ENCODE measurements around the gene CLIC5.

The CLIC5 gene

DNA sequence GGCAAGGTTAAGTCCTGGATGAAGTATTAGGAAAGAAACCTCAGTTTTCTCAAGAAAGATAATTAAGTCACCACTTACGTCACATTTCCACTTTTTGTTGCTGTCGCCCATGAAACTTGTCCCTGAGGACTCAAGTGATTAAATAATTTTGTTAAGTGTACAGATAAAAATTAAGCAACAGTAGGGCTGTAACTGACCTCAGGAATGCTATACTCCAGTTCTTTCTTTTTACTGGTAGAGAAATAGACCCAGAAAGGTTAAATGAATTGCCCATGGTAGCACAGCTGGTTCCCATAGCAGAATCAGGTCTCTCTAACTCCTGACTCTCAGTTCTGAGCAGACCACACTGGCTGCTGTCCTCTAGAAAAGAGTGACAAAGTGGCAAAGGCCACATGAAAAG, 54.5 kb downstream of the CLIC5 start:
- peak; percentile 60 for DNase-seq (ENCODE audit: low read depth)
- TF ChIP-seq, protein P1, sequence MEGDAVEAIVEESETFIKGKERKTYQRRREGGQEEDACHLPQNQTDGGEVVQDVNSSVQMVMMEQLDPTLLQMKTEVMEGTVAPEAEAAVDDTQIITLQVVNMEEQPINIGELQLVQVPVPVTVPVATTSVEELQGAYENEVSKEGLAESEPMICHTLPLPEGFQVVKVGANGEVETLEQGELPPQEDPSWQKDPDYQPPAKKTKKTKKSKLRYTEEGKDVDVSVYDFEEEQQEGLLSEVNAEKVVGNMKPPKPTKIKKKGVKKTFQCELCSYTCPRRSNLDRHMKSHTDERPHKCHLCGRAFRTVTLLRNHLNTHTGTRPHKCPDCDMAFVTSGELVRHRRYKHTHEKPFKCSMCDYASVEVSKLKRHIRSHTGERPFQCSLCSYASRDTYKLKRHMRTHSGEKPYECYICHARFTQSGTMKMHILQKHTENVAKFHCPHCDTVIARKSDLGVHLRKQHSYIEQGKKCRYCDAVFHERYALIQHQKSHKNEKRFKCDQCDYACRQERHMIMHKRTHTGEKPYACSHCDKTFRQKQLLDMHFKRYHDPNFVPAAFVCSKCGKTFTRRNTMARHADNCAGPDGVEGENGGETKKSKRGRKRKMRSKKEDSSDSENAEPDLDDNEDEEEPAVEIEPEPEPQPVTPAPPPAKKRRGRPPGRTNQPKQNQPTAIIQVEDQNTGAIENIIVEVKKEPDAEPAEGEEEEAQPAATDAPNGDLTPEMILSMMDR (conservative IDR thresholded peaks at IDR 0.05; ENCODE audit: low read depth, low read length) = no peak
- H3K4me3 ChIP-seq (ENCODE audit: low read depth, low read length) = no peak overlapping the region

DNA sequence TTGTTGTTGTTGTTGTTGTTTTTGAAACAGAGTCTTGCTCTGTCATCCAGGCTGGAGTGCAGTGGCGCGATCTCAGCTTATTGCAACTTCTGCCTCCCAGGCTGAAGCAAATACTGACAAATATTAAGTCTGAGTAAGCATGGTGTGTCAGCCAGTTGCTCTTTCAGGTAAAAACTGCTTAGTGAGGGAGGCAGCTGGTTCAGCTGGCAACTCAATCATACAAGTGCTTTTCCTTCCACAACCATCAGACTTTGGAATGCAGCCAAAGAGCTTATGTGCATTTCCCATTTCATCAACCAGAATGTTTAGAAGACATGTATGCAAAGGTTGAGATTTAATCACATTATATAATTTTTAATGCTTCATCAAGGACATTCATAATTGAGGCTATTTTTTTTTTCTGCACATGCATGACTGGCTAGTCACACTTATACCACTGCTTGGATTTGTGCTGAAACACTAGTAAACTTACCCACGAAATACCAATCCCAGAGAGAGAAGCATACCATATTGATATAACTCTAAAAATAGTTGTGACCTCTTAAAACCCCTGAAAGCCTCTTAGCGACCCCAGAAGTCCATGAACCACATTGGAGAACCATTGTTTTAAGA, 56.0 kb downstream of the CLIC5 start:
- no peak overlapping the region for H3K4me3 ChIP-seq (ENCODE audit: low read depth, low read length)
- peak; percentile 53 for DNase-seq (ENCODE audit: low read depth)
- TF ChIP-seq, protein P1 (conservative IDR thresholded peaks at IDR 0.05; ENCODE audit: low read depth, low read length) = no peak

DNA sequence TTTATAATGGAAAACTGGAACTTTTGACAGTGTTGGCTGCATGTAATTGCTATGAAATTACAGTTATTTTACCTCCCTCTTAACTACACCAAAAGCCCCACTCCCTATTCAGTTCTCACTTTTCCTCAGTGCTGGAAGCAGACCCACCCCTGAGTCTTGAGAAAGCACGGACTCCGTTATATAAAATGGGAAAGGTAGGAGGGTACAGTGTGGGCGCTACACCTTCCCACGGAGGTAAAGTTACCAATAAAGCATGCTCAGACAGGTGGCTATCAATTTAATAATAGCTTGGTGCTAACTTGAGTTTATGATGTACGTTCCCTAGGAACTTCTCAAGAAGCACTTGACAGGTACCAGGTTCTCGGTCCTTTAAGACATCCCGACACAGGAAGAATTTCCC, 59.0 kb downstream of the CLIC5 start:
- no peak for DNase-seq (ENCODE audit: low read depth)
- H3K4me3 ChIP-seq (ENCODE audit: low read depth, low read length) = no peak overlapping the region
- TF ChIP-seq, protein P1 (conservative IDR thresholded peaks at IDR 0.05; ENCODE audit: low read depth, low read length) = no peak

DNA sequence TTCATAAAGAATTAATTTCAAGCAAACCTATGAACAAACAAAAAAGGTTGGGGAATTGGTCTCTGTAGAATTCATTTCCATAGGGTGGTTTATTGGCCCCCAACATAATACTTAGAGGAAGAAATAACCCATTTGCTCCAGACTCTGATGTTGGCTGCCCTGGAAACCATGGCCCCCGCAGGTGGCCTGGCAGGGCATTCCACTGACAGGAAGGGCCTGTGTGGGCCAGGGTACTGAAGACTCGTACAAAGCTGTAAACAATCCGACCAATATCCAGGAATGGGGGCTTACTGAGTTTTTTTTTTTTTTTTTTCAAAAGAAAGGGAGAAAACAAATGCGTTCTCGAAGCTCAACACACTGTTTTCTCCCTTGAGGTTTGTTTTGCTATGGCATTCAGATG, 59.5 kb downstream of the CLIC5 start:
- no peak for DNase-seq (ENCODE audit: low read depth)
- TF ChIP-seq, protein P1 (conservative IDR thresholded peaks at IDR 0.05; ENCODE audit: low read depth, low read length) = no peak
- H3K4me3 ChIP-seq (ENCODE audit: low read depth, low read length) = no peak overlapping the region

DNA sequence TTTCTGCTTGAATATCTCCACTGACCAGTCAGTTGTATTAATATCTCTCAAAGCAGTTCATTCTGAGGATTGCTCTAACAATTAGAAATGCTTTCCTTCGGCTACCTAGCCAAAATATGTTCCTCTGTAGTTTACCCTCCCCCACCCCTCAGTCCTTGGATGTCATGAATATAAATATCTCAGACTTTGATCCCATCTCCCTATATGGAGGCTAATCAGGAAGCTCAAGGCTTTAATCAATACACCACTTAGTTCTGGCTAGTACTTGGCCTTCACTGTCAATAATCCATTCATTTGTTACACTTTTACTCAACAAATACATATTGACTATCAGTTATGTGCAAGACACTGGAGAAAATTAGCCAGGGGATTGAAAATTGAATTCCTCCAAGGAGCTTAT, 60.1 kb downstream of the CLIC5 start:
- H3K4me3 ChIP-seq (ENCODE audit: low read depth, low read length) = no peak overlapping the region
- no peak for DNase-seq (ENCODE audit: low read depth)
- TF ChIP-seq, protein P1 (conservative IDR thresholded peaks at IDR 0.05; ENCODE audit: low read depth, low read length) = no peak

DNA sequence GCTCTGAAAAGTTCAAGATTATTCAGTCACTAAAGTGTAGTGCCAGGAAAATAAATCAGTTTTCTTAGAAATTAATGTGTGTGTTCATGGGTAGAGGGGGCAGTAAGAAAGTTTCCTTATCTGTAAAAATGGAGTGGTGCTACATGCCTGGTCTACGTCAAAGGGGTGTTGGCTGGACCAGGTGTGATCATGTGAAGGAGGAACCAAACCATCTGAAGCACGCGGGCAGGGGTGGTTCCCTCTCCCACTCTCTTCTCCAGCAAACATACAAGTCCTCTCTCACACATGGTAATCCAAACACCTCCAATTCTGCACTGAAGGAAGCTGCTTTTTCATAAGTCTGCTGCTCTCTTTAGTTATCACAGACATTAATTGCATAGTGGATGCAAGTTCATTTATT, 63.1 kb downstream of the CLIC5 start:
- TF ChIP-seq, protein P1 (conservative IDR thresholded peaks at IDR 0.05; ENCODE audit: low read depth, low read length) = no peak
- DNase-seq (ENCODE audit: low read depth) = no peak
- no peak overlapping the region for H3K4me3 ChIP-seq (ENCODE audit: low read depth, low read length)

DNA sequence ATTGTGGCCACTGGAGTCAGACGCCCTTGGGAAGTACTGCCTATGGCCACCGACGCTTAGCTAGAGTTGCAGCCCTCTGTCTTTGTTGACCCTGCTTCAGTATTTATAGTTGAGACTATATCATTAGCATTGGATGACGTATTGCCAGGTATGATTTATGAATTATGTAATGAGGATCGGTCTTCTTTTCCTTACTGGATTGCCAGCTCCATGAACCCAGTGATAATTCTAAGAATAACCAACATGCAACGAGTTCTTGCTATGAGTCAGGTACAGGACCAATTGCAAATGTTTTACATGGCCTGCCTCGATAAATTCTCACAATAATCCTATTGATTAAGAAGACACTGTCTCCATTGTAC, 63.5 kb downstream of the CLIC5 start:
- DNase-seq (ENCODE audit: low read depth) = no peak
- no peak overlapping the region for H3K4me3 ChIP-seq (ENCODE audit: low read depth, low read length)
- TF ChIP-seq, protein P1 (conservative IDR thresholded peaks at IDR 0.05; ENCODE audit: low read depth, low read length) = no peak

Measured in choroid plexus epithelial cell (primary cell).